ENCODE data around the gene BRAF.

GRCh38 chr7:140920745-140921144, 4.0 kb downstream of the BRAF start:
- no peak for TF ChIP-seq CTCF (IDR thresholded peaks at IDR 0.05; ENCODE audit: control extremely low read depth in 1 of 3, insufficient read depth in 1 of 3, low read depth in 1 of 3, low read length in 3 of 3)
- TF ChIP-seq POLR2AphosphoS5 (IDR thresholded peaks at IDR 0.05; ENCODE audit: low read depth, low read length) = no peak
- no peak for TF ChIP-seq RFX5 (IDR thresholded peaks at IDR 0.05; ENCODE audit: borderline replicate concordance, low read depth, low read length)
